Kidney (tissue), 14 donors: ENCODE data around the gene C1orf174. TPM values are rescaled to one million over a fixed set of nuclear protein-coding genes. Genes with fewer than 3 reads are reported as not detected.

Experiments
- DNase-seq, 5 donors: peaks; one replicate each; pipeline ENCODE4 v3.0.0-alpha.2; 2013 to 2020
- FAIRE-seq: peaks from 2 replicates; lab custom pipeline; 2012; peaks lifted over from hg19 to GRCh38; lab: Jason Lieb, UNC
- H3K27ac ChIP-seq, 2 donors: one replicate each; pipeline ENCODE4 v1.7.0; 2013; ENCODE audit warnings: low read depth in 2 of 2, low read length in 2 of 2, inconsistent platforms in 1 of 2
- H3K27me3 ChIP-seq: one replicate; pipeline ENCODE4 v1.7.1; 2013; ENCODE audit warnings: low read length, inconsistent platforms; ENCODE audit not compliant: control insufficient read depth, insufficient read depth
- H3K36me3 ChIP-seq, 3 donors: one replicate each; pipeline versions ENCODE4 v1.7.0 to v1.7.1; 2013; ENCODE audit warnings: low read length in 3 of 3, control low read depth in 1 of 3, inconsistent platforms in 1 of 3; ENCODE audit not compliant: insufficient read depth in 3 of 3, control insufficient read depth in 2 of 3
- H3K4me1 ChIP-seq, 3 donors: one replicate each; pipeline versions ENCODE4 v1.7.0 to v1.7.1; 2013; ENCODE audit warnings: low read length in 3 of 3, inconsistent platforms in 1 of 3, low read depth in 1 of 3; ENCODE audit not compliant: control insufficient read depth in 2 of 3, insufficient read depth in 2 of 3
- H3K4me3 ChIP-seq, 3 donors: one replicate each; pipeline versions ENCODE4 v1.7.0 to v1.8.1; 2013; ENCODE audit warnings: low read length in 3 of 3, control low read depth in 1 of 3, inconsistent platforms in 1 of 3
- H3K9ac ChIP-seq, 3 donors: one replicate each; pipeline versions ENCODE4 v1.7.0 to v1.7.1; 2013; ENCODE audit warnings: low read length in 3 of 3, control low read depth in 1 of 3, inconsistent platforms in 1 of 3
- H3K9me3 ChIP-seq, 3 donors: one replicate each; pipeline versions ENCODE4 v1.7.0 to v1.7.1; 2013; ENCODE audit warnings: low read length in 3 of 3, control low read depth in 1 of 3, inconsistent platforms in 1 of 3; ENCODE audit not compliant: control insufficient read depth in 2 of 3, insufficient read depth in 1 of 3
- CTCF ChIP-seq: IDR thresholded peaks from 3 replicates; pipeline ENCODE4 v1.5.1; 2012; ENCODE audit warnings: mild to moderate bottlenecking, moderate library complexity, borderline replicate concordance; ENCODE audit not compliant: insufficient read depth; ENCODE audit errors: extremely low read depth
- intact Hi-C: fragments of 100-400 bp; cut with DNase I; formaldehyde crosslinking; loops from one replicate; pipeline ENCODE4 v1.11.1; 2022
- polyA plus RNA-seq: library from polyadenylated mRNA; stranded (reverse); fragments of 350-450 nt; fragmentation: Illumina TruSeq; extraction: RNeasy Lipid Tissue Mini Kit (QIAGEN cat#74804); gene quantifications from one replicate; pipeline ENCODE4 v1.2.3, GENCODE V29; 2014; ENCODE audit warnings: low read depth, low replicate concordance; ENCODE audit not compliant: insufficient read depth
- total RNA-seq: library from RNA; stranded (reverse); fragmentation: NEBNext Ultra II Directional; extraction: Animal tissue kit (Norgen Biotek cat#: 25700); gene quantifications from one replicate; pipeline ENCODE4 v1.2.1, GENCODE V29; 2021
- donor health status: control.
- donor health status: control.
- donor health status: control.
- donor health status: control.
- donor health status: control.
- donor health status: DM: yes; HTN: yes; CAD: no.
- donor health status: Normal renal cell carcinoma (clear cell type).

The C1orf174 gene
- total and polyA plus RNA-seq, 2 donors from 2014 or later: 15.9 to 16.8 TPM

DNA sequence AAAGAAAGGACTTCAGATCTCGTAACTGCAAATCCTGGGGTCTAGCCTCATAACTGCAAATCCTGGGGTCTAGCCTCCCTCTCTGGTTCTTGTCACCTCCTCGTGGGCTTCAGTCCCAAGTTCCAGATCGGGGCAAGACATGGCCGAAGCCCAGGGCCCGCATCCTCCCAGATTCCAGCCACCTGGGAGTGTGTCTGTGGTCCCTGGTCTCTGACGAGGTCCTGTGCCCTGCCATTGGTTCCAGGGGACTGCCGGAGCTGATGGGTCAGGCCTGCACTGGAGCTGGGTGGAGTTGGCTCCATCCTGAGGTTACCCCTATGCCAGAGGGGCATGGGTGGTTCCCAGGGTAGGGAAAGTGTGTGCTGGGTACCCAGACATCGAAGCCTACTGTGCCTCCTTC is 17.7 kb upstream of the C1orf174 start:
- no peak for TF ChIP-seq CTCF
- no peaks in the 10 kb centered on the region for H3K27me3 ChIP-seq
- no peak overlapping the region for H3K27ac ChIP-seq
- DNase-seq (peak in 1 of 5 donors; percentile 48), FAIRE-seq (no peak)
- no peaks in the 10 kb centered on the region for H3K9me3 ChIP-seq
- H3K36me3 ChIP-seq: no peaks in the 10 kb centered on the region
- intact Hi-C loops: no loop called here
- H3K4me1 ChIP-seq: no peaks in the 10 kb centered on the region
- no peak overlapping the region for H3K9ac ChIP-seq
- no peak overlapping the region for H3K4me3 ChIP-seq

DNA sequence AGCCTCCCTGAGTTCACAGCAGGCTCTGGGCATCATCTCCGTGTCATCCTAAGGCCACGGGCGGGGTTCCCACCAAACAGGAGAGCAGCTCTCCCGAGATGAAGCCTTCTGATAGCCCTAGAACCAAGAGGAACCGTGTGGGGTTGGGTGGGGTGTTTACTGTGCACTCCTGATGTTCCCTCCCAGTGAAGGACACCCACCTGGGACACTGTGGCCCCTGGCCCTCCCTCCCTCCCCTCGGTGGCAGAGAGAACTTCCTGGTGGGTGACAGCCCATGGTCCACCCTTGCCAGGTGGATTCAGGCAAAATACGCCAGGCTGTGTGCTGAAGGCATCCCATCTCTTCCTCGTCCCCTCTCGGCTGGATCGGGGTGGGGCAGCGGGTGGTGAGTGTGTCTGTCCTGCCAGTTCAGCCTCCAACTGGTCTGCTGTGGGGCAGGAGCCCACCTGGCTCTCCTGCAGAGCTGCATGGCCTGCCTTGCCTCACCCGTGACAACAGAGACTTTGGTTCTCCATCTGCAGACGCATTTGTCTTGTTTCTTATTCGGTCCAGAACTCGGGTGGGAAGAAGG is 15.6 kb upstream of the C1orf174 start:
- intact Hi-C loops: no loop called here
- Histone ChIP-seq H3K4me1 (peaks cover 0 to under 1% (median 0%) of the 10 kb centered on the region in 3 donors), H3K36me3 (no peaks in the 10 kb centered on the region), H3K9ac (no peak overlapping the region), H3K9me3 (no peaks in the 10 kb centered on the region), H3K27me3 (no peaks in the 10 kb centered on the region), H3K4me3 (no peak overlapping the region), H3K27ac (no peak overlapping the region)
- DNase-seq: peak in 1 of 5 donors; percentile 36
- no peak for TF ChIP-seq CTCF
- no peak for FAIRE-seq

DNA sequence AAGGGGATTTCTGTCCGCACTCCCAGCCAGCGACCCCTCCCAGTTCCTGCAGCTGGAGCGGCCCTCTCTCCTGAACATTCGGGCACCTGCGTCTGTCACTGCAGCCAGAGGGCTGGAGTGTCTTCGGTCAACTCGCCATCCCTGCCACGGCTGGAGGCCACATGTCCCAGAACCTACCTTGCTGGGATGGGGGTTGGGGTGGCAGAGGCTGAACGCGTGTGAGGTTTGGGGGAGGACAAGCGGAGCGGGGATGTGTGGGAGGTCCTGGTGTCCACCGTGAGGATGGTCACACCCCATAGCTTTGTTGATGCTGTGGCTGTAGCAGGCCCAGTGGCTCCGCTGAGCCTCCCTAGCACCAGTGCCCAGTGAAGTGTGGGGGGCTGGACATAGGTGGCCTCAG is 14.8 kb upstream of the C1orf174 start:
- FAIRE-seq: no peak

More for the DNA sequence above, 14.8 kb upstream of the C1orf174 start:
- H3K9me3 ChIP-seq: no peaks in the 10 kb centered on the region
- TF ChIP-seq CTCF: no peak
- H3K4me3 ChIP-seq: no peak overlapping the region
- no peak overlapping the region for H3K27ac ChIP-seq
- H3K9ac ChIP-seq: no peak overlapping the region
- no peaks in the 10 kb centered on the region for H3K27me3 ChIP-seq
- no peaks in the 10 kb centered on the region for H3K36me3 ChIP-seq
- H3K4me1 ChIP-seq: peaks cover 0 to 2% (median 0%) of the 10 kb centered on the region in 3 donors
- peak in 1 of 5 donors; percentile 69 for DNase-seq
- intact Hi-C loops: no loop called here
